B cell (primary cell): Measurements from ENCODE around the gene ADSS2.

Experiments used
- EZH2 ChIP-seq: IDR thresholded peaks from 2 replicates; pipeline ENCODE4 v1.6.1; 2012; ENCODE audit warnings: borderline replicate concordance, low read depth, mild to moderate bottlenecking, moderate library complexity, low read length; ENCODE audit not compliant: insufficient read depth, poor library complexity, severe bottlenecking
- TF ChIP-seq, protein P1 (sequence below): fragments of 200-600 bp; IDR thresholded peaks from one replicate; pipeline ENCODE4 v1.8.0; 2022; ENCODE audit warnings: antibody characterized with exemption, mild to moderate bottlenecking

DNA sequence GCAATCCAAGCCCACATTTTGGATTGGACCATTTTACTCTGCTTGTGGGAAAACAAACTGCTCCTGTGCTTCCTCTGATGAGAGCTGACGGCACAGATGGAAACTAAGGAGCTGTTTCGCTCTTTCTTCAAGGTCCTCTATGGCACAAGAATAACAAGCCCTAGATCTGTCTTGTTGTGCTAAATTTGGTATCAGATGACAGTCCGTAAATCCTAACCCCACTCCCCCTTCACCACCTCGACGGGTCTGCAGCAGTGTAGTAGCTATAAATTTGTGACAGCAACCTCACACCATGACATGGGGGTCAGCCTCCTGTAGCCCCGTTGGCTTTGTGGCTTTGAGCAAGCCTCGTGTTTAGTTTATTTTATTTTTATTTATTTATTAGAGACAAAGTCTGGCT is 85.9 kb downstream of the ADSS2 start:
- TF ChIP-seq, protein P1, sequence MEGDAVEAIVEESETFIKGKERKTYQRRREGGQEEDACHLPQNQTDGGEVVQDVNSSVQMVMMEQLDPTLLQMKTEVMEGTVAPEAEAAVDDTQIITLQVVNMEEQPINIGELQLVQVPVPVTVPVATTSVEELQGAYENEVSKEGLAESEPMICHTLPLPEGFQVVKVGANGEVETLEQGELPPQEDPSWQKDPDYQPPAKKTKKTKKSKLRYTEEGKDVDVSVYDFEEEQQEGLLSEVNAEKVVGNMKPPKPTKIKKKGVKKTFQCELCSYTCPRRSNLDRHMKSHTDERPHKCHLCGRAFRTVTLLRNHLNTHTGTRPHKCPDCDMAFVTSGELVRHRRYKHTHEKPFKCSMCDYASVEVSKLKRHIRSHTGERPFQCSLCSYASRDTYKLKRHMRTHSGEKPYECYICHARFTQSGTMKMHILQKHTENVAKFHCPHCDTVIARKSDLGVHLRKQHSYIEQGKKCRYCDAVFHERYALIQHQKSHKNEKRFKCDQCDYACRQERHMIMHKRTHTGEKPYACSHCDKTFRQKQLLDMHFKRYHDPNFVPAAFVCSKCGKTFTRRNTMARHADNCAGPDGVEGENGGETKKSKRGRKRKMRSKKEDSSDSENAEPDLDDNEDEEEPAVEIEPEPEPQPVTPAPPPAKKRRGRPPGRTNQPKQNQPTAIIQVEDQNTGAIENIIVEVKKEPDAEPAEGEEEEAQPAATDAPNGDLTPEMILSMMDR, result no peak
- TF ChIP-seq EZH2, result no peak
